RCC 7860 (cell line): ENCODE results near the gene EQTN.
A peak's percentile ranks its signal among the peaks of the same experiment; 100 is the strongest.

Experiments used
- DNase-seq: peaks from one replicate; pipeline ENCODE4 v3.0.0-alpha.2; 2015; ENCODE audit warnings: low spot score
- FAIRE-seq: peaks from 2 replicates; lab custom pipeline; 2012; peaks lifted over from hg19 to GRCh38; lab: Jason Lieb, UNC

EQTN gene

DNA sequence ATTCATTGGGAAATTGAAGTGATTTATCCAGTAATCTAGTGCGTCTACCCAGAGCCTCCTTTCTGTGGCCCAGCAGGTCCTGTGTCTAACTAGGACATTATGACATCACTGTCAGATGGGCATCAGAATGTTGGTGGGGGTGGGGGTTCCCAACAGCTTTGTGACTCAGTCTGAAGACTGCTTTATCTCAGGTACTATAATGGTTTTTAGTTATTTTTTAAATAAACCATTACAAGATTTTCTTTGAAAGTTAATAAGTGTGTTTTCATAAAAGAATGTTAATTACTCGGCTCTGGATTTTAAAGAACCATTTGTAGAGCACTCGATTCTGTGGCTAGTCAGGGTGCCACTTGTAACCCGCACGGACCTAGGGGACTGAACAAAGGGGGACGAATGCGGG is at the start of gene EQTN:
Gene EQTN (minus strand): TSS at position 101 of the 400 bp plus-strand sequence. CDS start 95 bp downstream, at position 6.
- FAIRE-seq = no peak

GRCh38 chr9:27344776-27345175 is 47.8 kb upstream of the EQTN start:
- DNase-seq (no peak), FAIRE-seq (no peak)

More for the DNA sequence above, at the start of gene EQTN:
- DNase-seq = no peak

GRCh38 chr9:27341545-27342294 is 44.8 kb upstream of the EQTN start:
- FAIRE-seq = no peak

DNA sequence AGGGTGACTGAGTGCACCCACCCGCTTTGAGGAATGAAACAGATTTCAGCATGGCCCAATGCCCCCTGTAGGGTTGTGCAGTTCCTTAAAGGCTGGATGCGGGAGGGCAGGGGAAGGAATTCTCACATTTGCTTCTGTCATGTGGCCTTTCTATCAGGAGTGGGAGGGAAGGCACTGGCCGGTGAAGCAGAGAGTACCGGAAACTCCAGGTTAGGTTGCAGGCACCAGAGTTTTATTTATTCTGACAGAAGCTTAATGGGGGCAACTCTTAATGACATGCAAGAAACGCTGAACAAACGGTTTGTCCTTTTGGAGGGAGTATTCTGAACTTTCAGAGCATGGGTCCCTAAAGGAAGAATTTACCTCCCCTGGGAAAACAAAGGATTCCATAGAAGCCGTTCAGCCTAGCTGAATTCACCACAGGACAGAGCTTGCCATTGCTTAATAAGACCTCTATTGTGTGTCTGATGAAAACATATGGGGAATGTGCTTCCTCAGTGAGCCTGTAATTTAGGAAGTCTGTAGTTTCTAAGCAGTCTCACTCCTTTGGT is 44.1 kb upstream of the EQTN start:
- DNase-seq (no peak), FAIRE-seq (no peak)

More at GRCh38 chr9:27341545-27342294, 44.8 kb upstream of the EQTN start:
- DNase-seq = no peak

DNA sequence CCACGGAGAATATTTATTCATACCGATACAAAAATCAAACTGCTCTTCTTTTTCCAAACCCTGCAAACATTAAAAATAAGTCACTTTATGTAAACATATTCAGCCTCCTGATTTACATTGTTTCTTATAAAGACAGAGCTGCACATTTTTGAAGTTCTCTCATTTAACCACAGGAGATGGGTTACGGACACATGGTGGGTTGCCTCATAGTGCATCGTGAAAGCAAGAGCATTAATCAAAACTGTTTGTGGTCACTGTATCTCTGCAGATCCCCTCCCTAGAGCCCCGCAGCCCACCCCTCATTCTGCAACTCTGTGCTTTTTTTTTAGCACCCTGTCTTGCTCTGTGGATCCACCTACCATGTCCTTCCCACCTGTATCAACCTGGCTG is 43.3 kb upstream of the EQTN start:
- FAIRE-seq (no peak), DNase-seq (no peak)

DNA sequence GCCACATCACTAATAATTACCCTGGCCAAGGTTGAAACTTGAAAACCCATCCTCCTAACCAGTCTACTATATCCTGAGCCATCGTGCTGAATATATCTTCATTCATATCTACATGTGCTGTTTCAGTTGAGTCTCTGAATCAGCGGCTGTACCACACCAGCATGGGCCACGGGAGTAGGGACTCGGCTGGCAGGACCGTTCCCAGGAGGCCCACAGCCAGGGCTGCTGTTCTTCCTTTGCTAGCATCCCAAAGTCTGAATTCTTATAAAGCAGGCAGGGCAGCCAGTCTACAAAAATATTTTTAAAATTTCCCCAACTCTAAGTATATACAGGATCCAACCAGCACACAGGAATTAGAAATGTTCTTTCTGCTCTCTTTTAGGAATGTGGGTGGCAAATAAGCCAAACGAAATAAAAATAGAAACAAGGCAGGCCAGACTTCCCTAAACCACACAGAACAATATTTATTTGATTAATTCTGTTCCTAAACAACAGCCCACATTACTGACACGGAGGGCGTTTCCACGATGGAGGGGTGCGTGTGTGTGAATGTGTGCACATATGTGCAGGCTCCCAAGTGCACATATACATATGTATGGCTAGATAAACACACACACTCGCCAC is 42.8 kb upstream of the EQTN start:
- no peak for FAIRE-seq

GRCh38 chr9:27338527-27338903 is 41.6 kb upstream of the EQTN start:
- DNase-seq = no peak
- no peak for FAIRE-seq

More for the DNA sequence above, 42.8 kb upstream of the EQTN start:
- no peak for DNase-seq

DNA sequence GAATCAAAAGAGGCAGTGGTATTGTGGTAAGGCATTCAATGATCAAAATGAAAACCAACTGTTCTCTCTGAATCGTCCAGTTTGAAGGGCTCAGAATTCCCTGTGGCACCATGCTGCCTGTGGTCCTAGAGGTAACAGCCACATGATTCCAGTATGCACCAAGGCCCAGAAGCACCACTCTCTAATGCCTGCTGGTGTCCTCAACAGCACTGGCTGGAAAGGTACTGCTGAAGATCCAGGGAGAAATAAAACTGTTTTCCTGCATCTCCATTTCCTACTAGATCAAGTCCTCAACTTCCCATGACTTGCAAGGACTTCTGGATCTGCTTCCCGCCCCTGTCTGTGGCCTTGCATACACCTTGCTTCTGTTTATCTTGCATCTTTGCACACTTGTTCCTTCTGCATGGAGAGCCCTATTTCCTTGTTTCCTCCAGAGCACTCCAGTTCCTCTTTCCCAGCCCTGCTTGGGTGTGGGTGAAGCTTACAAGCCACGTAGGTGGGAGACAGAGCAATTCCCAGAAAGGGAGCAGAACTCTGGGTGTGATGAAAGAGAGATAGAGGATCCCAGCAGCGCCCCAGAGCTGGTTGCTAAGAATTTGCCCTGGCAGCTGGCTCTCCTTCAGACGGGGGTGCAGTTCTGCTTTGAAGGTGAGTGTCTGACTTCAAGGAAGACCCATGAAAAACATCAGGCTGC is 41.0 kb upstream of the EQTN start:
- FAIRE-seq (no peak), DNase-seq (no peak)

- no peak for DNase-seq
- no peak for FAIRE-seq
Observed at GRCh38 chr9:27337236-27337635, 40.3 kb upstream of the EQTN start.

DNA sequence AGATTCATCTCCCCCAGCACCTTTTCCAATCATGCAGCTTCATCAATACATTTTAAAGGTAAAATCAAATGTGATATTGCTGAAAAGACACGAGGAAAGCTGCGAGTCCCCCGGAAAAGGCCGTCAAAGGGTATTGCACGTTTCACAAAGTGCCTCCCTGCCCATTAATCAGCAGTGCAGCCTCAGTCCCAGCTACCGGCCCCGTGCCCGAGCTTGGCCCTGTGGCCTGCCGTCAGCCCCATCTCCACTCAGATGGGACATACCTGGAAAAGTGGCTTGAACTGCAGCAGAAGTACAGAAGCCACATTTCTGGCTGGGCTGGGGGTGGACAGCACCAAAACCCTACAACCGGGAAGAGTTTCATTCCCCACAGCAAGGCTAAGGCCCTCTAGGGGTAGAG is 39.9 kb upstream of the EQTN start:
- FAIRE-seq (no peak), DNase-seq (no peak)

DNA sequence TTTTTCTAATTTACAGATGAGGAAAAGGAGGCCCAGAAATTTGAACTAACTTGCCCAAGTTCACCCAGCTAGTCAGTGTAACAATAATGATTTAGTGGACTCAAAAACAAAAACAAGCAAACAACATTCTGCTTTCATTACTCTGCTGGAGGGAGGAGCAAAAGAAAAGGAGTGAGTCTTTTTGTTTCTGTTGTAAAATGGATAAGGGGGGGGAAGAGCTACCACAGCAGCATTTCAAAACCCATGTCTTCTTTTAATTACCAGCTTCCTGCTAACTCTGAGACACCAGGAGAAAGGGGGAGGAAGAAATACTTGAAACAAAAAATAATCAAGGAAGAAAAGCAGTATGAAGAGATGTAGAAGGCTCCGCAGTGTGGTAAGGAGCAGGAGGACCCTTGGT is 39.2 kb upstream of the EQTN start:
- no peak for DNase-seq
- FAIRE-seq = no peak

GRCh38 chr9:27335075-27335474 is 38.1 kb upstream of the EQTN start:
- FAIRE-seq (no peak), DNase-seq (no peak)

GRCh38 chr9:27333241-27334052 is 36.5 kb upstream of the EQTN start:
- DNase-seq (peak; percentile 39), FAIRE-seq (no peak)

GRCh38 chr9:27331393-27331792 is 34.4 kb upstream of the EQTN start:
- no peak for DNase-seq
- FAIRE-seq = no peak

GRCh38 chr9:27329291-27329690 is 32.3 kb upstream of the EQTN start:
- no peak for DNase-seq
- FAIRE-seq = no peak

GRCh38 chr9:27328483-27328882 is 31.5 kb upstream of the EQTN start:
- FAIRE-seq = no peak
- DNase-seq = no peak

DNA sequence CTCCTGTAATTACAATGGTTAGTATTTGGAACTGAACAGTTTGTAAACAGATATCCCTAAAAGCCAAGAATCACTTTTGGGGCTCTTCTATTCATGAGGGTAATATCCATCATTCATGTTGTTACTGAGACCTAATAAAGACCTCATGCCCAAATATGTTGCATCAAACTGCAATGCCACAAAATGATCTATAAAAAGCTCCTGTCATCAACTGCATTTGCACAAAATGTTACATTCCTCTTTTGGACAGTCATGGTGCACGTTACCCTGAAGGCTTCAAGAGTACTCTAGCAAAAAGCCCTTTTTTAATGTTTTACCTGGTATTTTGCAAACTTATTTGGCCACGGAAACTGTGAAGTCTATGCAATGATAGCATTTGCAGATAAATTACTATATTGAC is 14.2 kb upstream of the EQTN start:
- FAIRE-seq = no peak
- no peak for DNase-seq

GRCh38 chr9:27310582-27310981 is 13.6 kb upstream of the EQTN start:
- no peak for FAIRE-seq
- DNase-seq = no peak

DNA sequence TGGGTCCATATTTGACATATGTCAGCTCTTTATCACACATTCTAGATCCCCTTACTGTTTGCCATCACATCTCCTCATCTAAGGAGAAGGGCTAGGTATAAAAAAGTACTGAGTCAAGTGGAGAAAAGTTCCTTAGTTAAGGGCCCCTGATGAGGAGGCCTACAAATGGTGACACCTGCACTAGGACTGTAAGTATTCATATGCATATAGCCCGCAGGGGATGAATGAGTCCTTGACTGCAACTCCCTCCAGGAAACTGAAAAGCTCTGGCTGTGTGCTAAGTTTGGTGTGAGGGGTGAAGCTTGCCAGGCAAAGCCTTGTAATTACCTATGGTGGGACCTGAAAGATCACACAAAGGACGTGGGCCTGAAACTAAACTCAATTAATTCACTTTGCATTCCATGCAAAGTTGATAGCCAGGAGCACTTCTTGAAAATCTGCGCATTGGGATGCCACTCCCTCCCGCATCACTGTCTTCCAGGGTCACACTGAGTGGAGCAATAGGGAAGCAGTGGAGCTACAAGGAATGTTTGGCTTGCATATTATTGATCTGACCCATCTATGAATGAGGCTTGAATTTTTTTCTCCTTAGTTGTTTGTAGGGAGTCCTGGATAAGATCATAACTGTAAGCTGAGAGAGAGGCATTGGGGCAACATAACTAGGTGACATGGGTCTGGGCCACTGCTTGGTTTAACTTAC is 11.9 kb upstream of the EQTN start:
- FAIRE-seq = no peak

DNA sequence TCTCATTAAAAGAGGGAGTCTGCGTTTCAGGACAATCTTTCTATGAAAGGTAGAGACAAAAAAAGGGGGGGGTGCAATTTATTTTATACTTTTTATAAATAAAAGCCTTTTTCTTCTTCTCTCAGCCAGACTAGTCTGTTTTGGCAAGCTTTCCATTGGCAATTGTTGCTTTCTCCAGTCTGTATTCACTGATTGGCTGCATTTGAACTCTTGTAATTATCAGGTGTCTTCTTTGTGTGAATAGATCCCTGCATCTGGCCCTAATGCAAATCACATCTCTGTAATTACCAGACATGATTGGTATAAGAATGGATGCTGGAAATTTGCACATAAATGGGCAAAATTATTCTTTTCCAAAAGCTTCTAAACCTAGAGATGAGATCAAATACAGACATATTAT is 7.6 kb upstream of the EQTN start:
- FAIRE-seq (no peak), DNase-seq (no peak)

More for the DNA sequence above, 11.9 kb upstream of the EQTN start:
- DNase-seq = no peak
